ENCODE measurements around the gene METTL24. TPM values are rescaled to one million over a fixed set of nuclear protein-coding genes. Genes with fewer than 3 reads are reported as not detected.
"Not testable (repeated sequence)": the region's sequence is repeated elsewhere in the genome, so short reads cannot be mapped to it uniquely, and the experiment has no call there.

Gene METTL24
- total RNA-seq, 6 experiments from 2014 or later: not detected

GRCh38 chr6:110317646-110318045 lies 40.5 kb downstream of the METTL24 start:
- no peak for DNase-seq
- H3K4me3 Mint-ChIP-seq: no peak overlapping the region
- no peaks in the 10 kb centered on the region for H3K36me3 Mint-ChIP-seq (ENCODE audit: low read depth)
- H3K27ac Mint-ChIP-seq: no peak overlapping the region
- H3K27me3 Mint-ChIP-seq (ENCODE audit: insufficient read depth): peaks cover 24% of the 10 kb centered on the region
- no peaks in the 10 kb centered on the region for H3K9me3 Mint-ChIP-seq
- TF ChIP-seq, protein P1, sequence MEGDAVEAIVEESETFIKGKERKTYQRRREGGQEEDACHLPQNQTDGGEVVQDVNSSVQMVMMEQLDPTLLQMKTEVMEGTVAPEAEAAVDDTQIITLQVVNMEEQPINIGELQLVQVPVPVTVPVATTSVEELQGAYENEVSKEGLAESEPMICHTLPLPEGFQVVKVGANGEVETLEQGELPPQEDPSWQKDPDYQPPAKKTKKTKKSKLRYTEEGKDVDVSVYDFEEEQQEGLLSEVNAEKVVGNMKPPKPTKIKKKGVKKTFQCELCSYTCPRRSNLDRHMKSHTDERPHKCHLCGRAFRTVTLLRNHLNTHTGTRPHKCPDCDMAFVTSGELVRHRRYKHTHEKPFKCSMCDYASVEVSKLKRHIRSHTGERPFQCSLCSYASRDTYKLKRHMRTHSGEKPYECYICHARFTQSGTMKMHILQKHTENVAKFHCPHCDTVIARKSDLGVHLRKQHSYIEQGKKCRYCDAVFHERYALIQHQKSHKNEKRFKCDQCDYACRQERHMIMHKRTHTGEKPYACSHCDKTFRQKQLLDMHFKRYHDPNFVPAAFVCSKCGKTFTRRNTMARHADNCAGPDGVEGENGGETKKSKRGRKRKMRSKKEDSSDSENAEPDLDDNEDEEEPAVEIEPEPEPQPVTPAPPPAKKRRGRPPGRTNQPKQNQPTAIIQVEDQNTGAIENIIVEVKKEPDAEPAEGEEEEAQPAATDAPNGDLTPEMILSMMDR (IDR thresholded peaks at IDR 0.05): no peak
- H3K4me1 Mint-ChIP-seq (ENCODE audit: low read depth): no peaks in the 10 kb centered on the region

DNA sequence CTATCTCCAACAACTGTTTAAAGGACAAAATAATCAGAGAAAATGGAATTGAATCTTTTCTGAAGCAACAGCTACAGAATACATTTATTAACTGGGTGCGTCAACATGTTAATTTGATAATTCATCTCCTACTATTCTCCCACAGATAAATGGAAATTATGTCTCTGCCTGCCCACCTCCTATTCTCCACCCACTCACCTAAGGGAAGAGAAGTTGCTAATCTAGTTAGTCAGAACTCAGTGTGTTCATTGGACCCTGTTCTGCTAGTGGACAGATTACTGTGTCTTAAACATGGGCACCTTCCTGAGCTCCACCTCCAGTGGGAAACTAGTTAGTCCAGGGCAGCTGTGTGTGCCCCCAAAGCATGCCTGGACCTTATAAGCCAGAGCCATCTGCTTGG lies 41.0 kb downstream of the METTL24 start:
- Mint-ChIP-seq H3K4me1 (ENCODE audit: low read depth) (no peaks in the 10 kb centered on the region), H3K27ac (no peak overlapping the region)
- TF ChIP-seq, protein P1 (IDR thresholded peaks at IDR 0.05): no peak

DNA sequence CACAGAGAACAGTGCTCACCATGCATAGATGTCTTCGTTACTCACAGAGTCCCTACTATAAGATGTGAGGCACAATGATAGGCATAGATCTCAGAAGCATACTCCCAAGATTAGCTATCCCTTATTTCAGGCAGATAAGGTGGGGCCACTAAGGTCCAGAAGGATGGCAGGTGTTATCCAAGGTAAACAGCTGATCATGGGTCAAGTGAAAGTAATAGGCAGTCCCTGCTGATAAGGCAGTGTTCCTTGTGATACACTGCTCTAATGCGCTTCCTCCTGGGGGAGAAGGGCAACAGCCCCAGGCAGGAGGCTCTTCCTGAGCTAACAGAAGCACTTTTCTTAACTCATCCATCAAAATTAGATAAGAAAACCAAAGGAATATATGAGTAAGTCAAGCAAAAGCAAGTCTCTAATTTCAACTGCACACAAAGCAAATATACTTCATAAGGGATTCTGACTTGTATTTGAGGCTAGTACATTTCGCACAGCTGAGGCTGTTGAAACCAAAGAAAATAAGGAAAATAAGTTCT lies 42.2 kb downstream of the METTL24 start:
- Mint-ChIP-seq H3K27ac (no peak overlapping the region), H3K4me3 (no peak overlapping the region), H3K36me3 (ENCODE audit: low read depth) (no peaks in the 10 kb centered on the region), H3K9me3 (no peaks in the 10 kb centered on the region), H3K27me3 (ENCODE audit: insufficient read depth) (peaks cover 23% of the 10 kb centered on the region), H3K4me1 (ENCODE audit: low read depth) (no peaks in the 10 kb centered on the region)
- TF ChIP-seq, protein P1 (IDR thresholded peaks at IDR 0.05): no peak
- no peak for DNase-seq

More for the DNA sequence above, 41.0 kb downstream of the METTL24 start:
- Mint-ChIP-seq H3K27me3 (ENCODE audit: insufficient read depth) (peaks cover 23% of the 10 kb centered on the region), H3K9me3 (no peaks in the 10 kb centered on the region), H3K36me3 (ENCODE audit: low read depth) (no peaks in the 10 kb centered on the region), H3K4me3 (no peak overlapping the region)
- no peak for DNase-seq

- H3K9me3 Mint-ChIP-seq: no peaks in the 10 kb centered on the region
- TF ChIP-seq, protein P1 (IDR thresholded peaks at IDR 0.05): no peak
- DNase-seq: no peak
- H3K27ac Mint-ChIP-seq: no peak overlapping the region
- no peaks in the 10 kb centered on the region for H3K4me1 Mint-ChIP-seq (ENCODE audit: low read depth)
- peaks cover 21% of the 10 kb centered on the region for H3K27me3 Mint-ChIP-seq (ENCODE audit: insufficient read depth)
- no peaks in the 10 kb centered on the region for H3K36me3 Mint-ChIP-seq (ENCODE audit: low read depth)
- H3K4me3 Mint-ChIP-seq: no peak overlapping the region
These were observed 42.8 kb downstream of the METTL24 start for GRCh38 chr6:110315207-110315868.

GRCh38 chr6:110310861-110311446 lies 47.2 kb downstream of the METTL24 start:
- no peaks in the 10 kb centered on the region for H3K36me3 Mint-ChIP-seq (ENCODE audit: low read depth)
- H3K27ac Mint-ChIP-seq: no peak overlapping the region
- no peaks in the 10 kb centered on the region for H3K4me1 Mint-ChIP-seq (ENCODE audit: low read depth)
- H3K9me3 Mint-ChIP-seq: no peaks in the 10 kb centered on the region
- no peak for DNase-seq
- peaks cover 18% of the 10 kb centered on the region for H3K27me3 Mint-ChIP-seq (ENCODE audit: insufficient read depth)
- TF ChIP-seq, protein P1 (IDR thresholded peaks at IDR 0.05): no peak
- H3K4me3 Mint-ChIP-seq: no peak overlapping the region; the same call in 1 of the 2 replicates

DNA sequence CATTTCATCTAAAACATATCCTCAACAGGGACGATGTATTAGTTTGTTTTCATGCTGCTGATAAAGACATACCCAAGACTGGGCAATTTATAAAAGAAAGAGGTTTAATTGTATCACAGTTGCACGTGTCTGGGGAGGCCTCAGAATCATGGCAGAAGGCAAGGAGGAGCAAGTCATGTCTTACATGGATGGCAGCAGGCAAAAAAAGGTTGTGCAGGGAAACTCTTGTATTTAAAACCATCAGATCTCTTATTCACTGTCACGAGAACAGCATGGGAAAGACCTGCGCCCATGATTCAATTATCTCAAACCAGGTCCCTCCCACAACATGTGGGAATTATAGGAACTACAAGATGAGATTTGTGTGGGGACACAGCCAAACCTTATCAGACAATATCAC lies 48.7 kb downstream of the METTL24 start:
- H3K4me1 Mint-ChIP-seq (ENCODE audit: low read depth); H3K36me3 Mint-ChIP-seq (ENCODE audit: low read depth); H3K4me3 Mint-ChIP-seq; H3K27ac Mint-ChIP-seq; H3K9me3 Mint-ChIP-seq; DNase-seq: not testable (repeated sequence)
- peaks cover 11% of the 10 kb centered on the region for H3K27me3 Mint-ChIP-seq (ENCODE audit: insufficient read depth)

Measured in HFFc6 (cell line).